ENCODE data around the gene PPP2R2D. TPM values are rescaled to one million over a fixed set of nuclear protein-coding genes. Genes with fewer than 3 reads are reported as not detected.

The PPP2R2D gene
- polyA plus RNA-seq, 1 of the 3 experiments (the other 2 are of a cell fraction) = 25.1 TPM

GRCh38 chr10:131926743-131927595 lies 26.2 kb downstream of the PPP2R2D start:
- Histone ChIP-seq H3K9me3 (peaks cover 8% of the 10 kb centered on the region; the same call in 1 of the 2 replicates), H3K27ac (ENCODE audit: low read depth in 2 of 2, low read length in 1 of 2) (no peak overlapping the region), H3K4me1 (ENCODE audit: control insufficient read depth in 1 of 2, insufficient read depth in 2 of 2, low read depth in 1 of 2, low read length in 1 of 2) (peaks cover 11 to 20% of the 10 kb centered on the region in 2 experiments; a peak in 2 of 4 replicates), H3K9ac (no peak overlapping the region), H3K4me2 (no peak overlapping the region), H2AFZ (ENCODE audit: low read depth) (no peak overlapping the region), H3F3A (replicated peaks; ENCODE audit: insufficient read depth) (no peaks in the 10 kb centered on the region), H3K79me2 (ENCODE audit: insufficient read depth) (peaks cover 100% of the 10 kb centered on the region), H3K27me3 (ENCODE audit: insufficient read depth) (no peaks in the 10 kb centered on the region), H3K36me3 (replicated peaks in 1 of 2; ENCODE audit: control insufficient read depth in 1 of 2, insufficient read depth in 2 of 2, low read length in 1 of 2) (peaks cover 0 to 17% of the 10 kb centered on the region in 2 experiments), H3K9me2 (no peaks in the 10 kb centered on the region), H3K4me3 (ENCODE audit: low read depth in 2 of 2, low read length in 1 of 2) (no peak overlapping the region), H4K20me1 (ENCODE audit: insufficient read depth) (peaks cover 68% of the 10 kb centered on the region)
- ChIA-PET POLR2A (no interaction called here), CTCF (interaction anchor here (1.1 to 1.4 kb wide), 2 partner anchors 16 to 216 kb away, joined by 3 read pairs; no protein-coding TSS in a partner anchor)
- TF ChIP-seq SIN3A (IDR thresholded peaks at IDR 0.05; ENCODE audit: borderline replicate concordance, low read depth, low read length) = no peak
- TF ChIP-seq JUND (IDR thresholded peaks at IDR 0.05) = no peak
- no peak for TF ChIP-seq FOXM1 (IDR thresholded peaks at IDR 0.05; ENCODE audit: low read depth)
- no peak for TF ChIP-seq POLR2AphosphoS5 (IDR thresholded peaks at IDR 0.05; ENCODE audit: low read depth, low read length)
- no peak for TF ChIP-seq EP300 (IDR thresholded peaks at IDR 0.05; ENCODE audit: borderline replicate concordance in 1 of 2, low read depth in 1 of 2, low read length in 1 of 2)
- no peak for TF ChIP-seq FOXJ3 (CRISPR knock-in tag; IDR thresholded peaks at IDR 0.05)
- TF ChIP-seq, protein P1, sequence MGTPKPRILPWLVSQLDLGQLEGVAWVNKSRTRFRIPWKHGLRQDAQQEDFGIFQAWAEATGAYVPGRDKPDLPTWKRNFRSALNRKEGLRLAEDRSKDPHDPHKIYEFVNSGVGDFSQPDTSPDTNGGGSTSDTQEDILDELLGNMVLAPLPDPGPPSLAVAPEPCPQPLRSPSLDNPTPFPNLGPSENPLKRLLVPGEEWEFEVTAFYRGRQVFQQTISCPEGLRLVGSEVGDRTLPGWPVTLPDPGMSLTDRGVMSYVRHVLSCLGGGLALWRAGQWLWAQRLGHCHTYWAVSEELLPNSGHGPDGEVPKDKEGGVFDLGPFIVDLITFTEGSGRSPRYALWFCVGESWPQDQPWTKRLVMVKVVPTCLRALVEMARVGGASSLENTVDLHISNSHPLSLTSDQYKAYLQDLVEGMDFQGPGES (IDR thresholded peaks at IDR 0.05; ENCODE audit: low read depth, low read length) = no peak
- no peak for TF ChIP-seq FOSL2 (IDR thresholded peaks at IDR 0.05; ENCODE audit: borderline replicate concordance, low read depth)
- TF ChIP-seq TCF12 (IDR thresholded peaks at IDR 0.05) = no peak
- DNase-seq = no peak
- 98% methylated on average over 26 of the region's 28 CpGs for WGBS (ENCODE audit: low lambda C conversion rate)

DNA sequence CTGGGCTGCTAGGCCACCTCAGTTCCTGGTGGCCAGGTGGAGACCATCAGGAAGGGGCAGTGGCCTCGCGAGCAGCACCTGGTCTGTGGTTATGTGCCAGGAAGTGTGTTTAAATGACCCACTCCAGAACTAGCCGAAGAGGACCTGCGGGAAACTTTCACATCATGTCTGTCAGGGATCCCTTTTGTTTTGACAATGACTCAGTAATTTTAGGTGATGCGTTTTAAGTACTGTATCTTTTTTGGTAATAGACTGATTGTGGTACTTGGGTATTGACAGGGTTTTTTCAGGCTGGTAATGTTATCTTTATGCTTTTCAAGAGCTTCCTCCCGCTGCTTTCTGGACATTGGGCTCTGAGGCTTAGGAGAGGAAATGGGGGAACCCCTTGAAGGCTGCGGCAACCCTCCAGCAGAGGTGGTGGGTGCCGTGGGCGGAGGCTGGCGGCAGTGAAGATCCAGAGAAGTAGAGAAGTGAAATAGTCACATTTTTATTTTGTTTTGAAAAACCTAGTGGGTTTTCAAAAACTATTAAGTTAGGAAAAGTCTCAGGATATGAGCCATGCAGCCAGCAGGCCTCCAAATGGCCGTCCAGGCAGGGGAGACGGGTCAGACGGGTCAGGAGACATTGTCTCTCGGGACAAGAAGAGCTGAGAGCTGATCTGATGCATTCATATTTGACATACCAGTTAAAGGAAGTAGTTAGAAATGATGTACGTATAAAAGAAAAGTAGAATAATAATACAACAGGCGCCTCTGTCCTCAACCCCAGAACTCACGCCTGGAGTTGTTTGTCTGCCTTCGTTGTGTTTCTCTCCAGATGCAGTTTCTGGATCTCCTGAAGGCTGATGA lies 27.7 kb downstream of the PPP2R2D start:
- Histone ChIP-seq H3F3A (replicated peaks; ENCODE audit: insufficient read depth) (no peaks in the 10 kb centered on the region), H3K9me3 (peaks cover 8% of the 10 kb centered on the region; the same call in 1 of the 2 replicates), H3K36me3 (replicated peaks in 1 of 2; ENCODE audit: control insufficient read depth in 1 of 2, insufficient read depth in 2 of 2, low read length in 1 of 2) (peaks cover 0 to 17% of the 10 kb centered on the region in 2 experiments), H4K20me1 (ENCODE audit: insufficient read depth) (peaks cover 63% of the 10 kb centered on the region), H3K4me1 (ENCODE audit: control insufficient read depth in 1 of 2, insufficient read depth in 2 of 2, low read depth in 1 of 2, low read length in 1 of 2) (peaks cover 11 to 29% of the 10 kb centered on the region in 2 experiments; a peak in 2 of 4 replicates), H3K9ac (no peak overlapping the region), H3K4me2 (no peak overlapping the region), H3K79me2 (ENCODE audit: insufficient read depth) (peaks cover 100% of the 10 kb centered on the region), H3K27ac (ENCODE audit: low read depth in 2 of 2, low read length in 1 of 2) (0 out of 4 replicates have a peak overlapping the region, but pooled peaks of 1 of the 2 experiments have one; percentile 23), H3K9me2 (no peaks in the 10 kb centered on the region), H3K4me3 (ENCODE audit: low read depth in 2 of 2, low read length in 1 of 2) (no peak overlapping the region), H3K27me3 (ENCODE audit: insufficient read depth) (no peaks in the 10 kb centered on the region), H2AFZ (ENCODE audit: low read depth) (no peak overlapping the region)
- POLR2A ChIA-PET = no interaction called here
- CTCF ChIA-PET = no interaction called here
- no peak for DNase-seq
- TF ChIP-seq MXI1 (IDR thresholded peaks at IDR 0.05; ENCODE audit: low read depth, low read length) (no peak), RFX5 (IDR thresholded peaks at IDR 0.05; ENCODE audit: low read length) (no peak), NRF1 (IDR thresholded peaks at IDR 0.05; ENCODE audit: low read depth, low read length) (no peak), ELF1 (IDR thresholded peaks at IDR 0.05) (no peak), MEF2A (IDR thresholded peaks at IDR 0.05; ENCODE audit: borderline replicate concordance, low read depth) (no peak)
- 86% methylated on average over 18 of the region's 18 CpGs for WGBS (ENCODE audit: low lambda C conversion rate)

Data from SK-N-SH (cell line).